Endometrial microvascular endothelial cells (primary cell): Measurements from ENCODE around the gene SLA2. TPM values are rescaled to one million over a fixed set of nuclear protein-coding genes. Genes with fewer than 3 reads are reported as not detected.

Experiments used
- in situ Hi-C: cut with HindIII; loops from 2 replicates; pipeline ENCODE4 v1.10.0; 2017; ENCODE audit warnings: low sequenced_read_pairs, low pct_unique_long_range_greater_than_20kb; ENCODE audit errors: inconsistent ontology term
- total RNA-seq: library from RNA; depleted of rRNA; stranded (reverse); fragments of >200 nt; gene quantifications from one replicate; pipeline ENCODE4 v1.2.3, GENCODE V29; 2015; ENCODE audit errors: inconsistent ontology term

The SLA2 gene
- total RNA-seq, 1 donor from 2014 or later: 0.28 TPM

DNA sequence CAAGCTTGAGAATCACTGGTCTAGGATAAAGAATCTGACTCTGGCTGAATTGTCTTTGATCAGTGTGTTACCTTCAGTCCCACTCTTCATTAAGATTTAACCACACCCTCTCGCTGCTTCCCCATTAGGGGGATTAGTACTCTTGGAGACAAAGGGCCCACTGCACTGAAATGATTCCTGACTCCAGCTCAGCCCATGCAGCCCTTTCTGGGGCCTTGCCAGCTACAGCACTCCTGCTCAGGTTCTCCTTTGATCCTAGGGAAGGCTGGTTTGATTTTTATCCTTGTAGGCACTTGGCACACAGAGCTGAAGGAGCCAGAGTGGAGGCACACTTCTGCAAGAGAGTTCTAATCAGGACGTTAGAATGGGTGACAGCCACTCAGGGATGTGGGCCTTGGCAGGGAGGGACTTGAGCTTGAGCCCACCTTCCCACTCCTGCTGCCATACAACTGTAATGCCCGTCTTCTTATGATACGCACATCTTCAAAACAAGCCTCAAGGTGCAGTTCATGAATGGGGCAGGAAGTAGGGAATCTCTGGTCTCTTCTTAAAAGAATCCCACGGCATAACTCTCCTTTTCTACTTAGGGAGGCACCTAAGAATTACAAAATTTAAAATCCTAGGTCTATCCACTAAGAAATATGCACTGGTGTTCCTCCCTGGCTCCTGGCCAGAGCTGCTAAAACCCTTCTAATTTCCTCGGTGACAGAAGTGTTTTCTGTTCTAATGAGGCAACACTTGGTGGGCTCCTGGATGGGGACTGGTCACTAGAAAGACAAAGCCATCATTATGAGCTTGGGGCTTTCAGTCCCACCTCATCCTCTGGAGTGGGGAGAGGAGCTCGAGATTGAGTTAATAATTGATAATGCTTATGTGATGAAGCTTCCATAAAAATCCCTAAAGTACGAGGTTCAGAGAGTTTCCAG lies 1.5 kb upstream of the SLA2 start:
- in situ Hi-C loops: loop anchor here (25.0 kb wide), 1 partner anchor 160 kb away; no protein-coding TSS in a partner anchor

DNA sequence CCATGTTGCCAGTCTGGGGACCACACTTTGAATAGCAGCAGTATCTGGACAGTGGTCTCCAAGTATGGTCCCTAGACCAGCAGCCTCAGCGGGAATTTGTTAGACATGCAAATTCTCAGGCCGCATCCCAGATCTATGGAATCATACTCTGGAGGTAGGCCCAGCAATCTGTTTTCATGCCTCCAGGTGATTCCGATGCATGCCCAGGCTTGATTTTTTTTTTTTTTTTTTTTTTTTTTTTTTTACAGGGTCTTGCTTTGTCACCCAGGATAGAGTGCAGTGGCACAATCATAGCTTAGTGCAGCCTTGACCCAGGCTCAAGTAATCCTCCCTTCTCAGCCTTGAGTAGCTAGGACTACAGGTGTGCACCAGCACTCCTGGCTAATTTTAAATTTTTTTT lies 682 bp upstream of the SLA2 start:
- in situ Hi-C loops: loop anchor here (25.0 kb wide), 1 partner anchor 159 kb away; no protein-coding TSS in a partner anchor

DNA sequence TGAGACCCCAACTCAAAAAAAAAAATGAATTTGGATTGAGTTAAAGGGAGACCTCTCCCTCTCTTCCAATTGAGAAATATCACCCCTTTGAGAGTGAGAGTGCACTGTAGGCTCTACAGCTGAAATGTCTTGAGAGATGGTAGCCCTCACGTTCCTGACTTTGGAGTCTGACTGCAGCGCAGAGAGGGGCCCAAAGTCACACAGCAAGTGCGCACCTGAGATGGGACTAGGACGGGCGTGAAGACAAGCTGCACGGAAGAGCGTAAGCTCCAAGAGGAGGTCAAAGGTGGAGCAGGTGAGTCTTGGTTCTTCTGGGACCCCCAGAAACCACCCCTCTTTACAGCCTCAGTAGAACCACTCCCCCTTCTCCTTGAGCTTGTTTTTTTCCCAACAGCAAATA lies 643 bp downstream of the SLA2 start:
- in situ Hi-C loops: loop anchor here (25.0 kb wide), 1 partner anchor 158 kb away; no protein-coding TSS in a partner anchor

DNA sequence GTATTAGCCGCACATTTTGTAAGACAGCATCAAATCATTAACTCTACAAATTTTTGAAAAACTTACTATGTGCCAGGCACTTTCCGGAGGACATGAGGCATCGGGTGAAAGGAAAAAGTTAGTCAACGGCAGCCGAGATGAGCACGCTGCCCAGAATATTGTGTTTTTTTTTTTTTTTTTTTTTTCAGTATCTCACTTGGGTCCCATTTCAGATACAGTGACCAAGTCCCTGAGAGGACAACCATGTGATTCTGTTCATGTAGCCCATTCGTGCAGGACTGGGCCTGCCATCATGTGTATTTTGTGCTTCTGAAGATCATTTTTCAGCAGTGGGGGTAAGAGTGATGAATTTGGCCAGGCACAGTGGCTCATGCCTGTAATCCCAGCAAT lies 1.3 kb downstream of the SLA2 start:
- in situ Hi-C loops: loop anchor here (25.0 kb wide), 1 partner anchor 157 kb away; no protein-coding TSS in a partner anchor

DNA sequence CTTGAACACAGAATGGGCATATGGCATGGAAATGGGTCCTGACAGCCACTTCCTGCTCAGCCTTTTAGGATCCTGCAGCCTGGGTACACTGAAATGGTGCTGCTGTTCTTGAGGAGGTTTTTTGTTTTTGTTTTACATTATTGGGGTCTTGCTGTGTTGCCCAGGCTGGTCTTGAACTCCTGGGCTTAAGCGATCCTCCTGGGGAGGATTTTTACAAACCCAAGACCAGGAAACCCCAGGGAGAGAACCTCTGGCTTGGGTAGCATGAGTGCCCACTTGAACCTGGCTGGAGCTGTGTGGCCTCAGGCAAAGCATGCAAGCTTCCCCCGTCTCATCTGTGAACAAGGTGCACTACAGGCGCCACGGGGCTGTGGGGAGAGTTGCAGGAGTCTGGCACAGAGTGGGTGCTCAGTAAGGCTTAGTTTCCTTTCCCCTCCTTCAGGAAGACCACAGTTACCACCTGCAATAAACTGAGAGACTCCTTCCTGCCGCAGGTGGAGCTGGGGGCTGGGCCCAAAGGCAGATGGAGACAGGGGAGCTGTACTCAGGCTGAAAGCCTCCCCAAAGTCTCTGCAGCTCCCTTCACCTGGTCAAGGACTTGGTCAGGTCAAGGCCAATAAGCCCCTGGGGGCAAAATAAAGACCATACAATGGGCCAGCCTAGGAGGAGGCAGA lies 1.8 kb downstream of the SLA2 start:
- in situ Hi-C loops: loop anchor here (25.0 kb wide), 1 partner anchor 157 kb away; no protein-coding TSS in a partner anchor

DNA sequence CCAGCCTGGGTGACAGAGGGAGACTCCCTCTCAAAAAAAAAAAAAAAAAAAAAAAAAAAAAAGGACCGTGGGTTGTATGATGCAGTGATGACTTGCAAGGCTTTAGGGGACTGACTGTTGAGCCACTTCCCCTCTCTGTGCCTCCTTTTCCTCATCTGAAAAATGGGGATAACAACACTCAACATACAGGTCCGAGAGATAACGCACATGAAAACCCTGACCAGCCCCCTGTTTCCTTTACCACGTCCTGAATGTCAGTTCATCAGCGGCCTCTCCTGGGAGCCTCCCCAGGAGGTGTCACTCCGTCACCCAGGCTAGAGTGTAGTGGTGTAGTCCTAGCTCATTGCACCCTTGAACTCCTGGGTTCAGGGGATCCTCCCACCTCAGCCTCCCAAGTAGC lies 3.9 kb downstream of the SLA2 start:
- in situ Hi-C loops: loop anchor here (25.0 kb wide), 1 partner anchor 155 kb away; no protein-coding TSS in a partner anchor

DNA sequence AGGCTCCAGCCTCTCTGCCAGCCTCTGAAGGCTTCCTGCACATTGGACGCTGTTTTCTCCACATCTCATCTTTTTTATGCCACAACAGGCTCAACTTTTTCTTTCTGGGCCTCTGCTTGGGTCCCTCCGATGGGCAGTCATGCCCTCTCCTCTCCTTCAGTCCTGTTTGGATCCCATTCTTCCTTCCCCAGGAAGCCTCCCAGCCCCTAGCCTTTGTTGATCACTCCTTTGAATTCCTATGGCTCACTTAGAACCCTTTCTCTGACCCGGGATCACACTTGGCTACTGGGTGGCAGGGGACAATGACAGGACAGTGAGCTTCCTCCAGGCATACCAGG lies 4.5 kb downstream of the SLA2 start:
- in situ Hi-C loops: loop anchor here (25.0 kb wide), 1 partner anchor 154 kb away; no protein-coding TSS in a partner anchor

DNA sequence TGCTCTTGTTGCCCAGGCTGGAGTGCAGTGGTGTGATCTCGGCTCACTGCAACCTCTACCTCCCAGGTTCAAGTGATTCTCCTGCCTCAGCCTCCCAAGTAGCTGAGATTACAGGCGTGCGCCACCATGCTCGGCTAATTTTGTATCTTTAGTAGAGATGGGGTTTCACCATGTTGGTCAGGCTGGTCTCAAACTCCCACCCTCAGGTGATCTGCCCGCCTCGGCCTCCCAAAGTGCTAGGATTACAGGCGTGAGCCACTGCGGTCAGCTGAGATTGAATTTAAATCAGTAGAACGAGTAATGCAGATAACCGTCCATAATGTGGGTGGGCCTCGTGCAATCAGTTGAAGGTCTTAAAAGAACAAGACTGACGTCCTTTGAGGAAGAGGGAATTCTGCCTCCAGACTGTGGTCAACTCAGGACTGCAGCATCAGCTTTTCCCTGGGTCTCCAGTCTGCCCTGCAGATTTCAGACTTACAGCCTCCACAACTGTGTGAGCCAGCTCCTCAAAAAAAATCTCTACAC lies 7.1 kb downstream of the SLA2 start:
- in situ Hi-C loops: loop anchor here (25.0 kb wide), 1 partner anchor 152 kb away; no protein-coding TSS in a partner anchor

DNA sequence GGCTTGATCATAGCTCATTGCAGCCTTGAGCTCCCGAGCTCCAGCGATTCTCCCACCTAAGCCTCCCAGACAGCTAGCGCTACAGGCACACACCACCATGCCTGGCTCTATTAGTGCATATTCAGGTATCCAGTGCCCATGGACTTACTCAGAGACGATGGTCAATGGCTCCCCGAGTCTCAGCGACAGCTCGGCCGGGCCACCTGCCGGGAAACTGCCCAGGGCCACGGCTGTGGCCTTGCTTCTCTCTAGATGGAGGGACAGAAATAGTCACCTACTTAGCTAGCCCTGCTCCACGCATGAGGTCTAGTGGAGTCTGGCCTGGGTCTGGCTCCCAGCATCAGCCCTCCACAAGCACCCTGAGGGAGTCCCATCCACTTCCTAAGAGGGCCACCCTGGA lies 11.7 kb downstream of the SLA2 start:
- in situ Hi-C loops: loop anchor here (25.0 kb wide), 1 partner anchor 147 kb away; no protein-coding TSS in a partner anchor

DNA sequence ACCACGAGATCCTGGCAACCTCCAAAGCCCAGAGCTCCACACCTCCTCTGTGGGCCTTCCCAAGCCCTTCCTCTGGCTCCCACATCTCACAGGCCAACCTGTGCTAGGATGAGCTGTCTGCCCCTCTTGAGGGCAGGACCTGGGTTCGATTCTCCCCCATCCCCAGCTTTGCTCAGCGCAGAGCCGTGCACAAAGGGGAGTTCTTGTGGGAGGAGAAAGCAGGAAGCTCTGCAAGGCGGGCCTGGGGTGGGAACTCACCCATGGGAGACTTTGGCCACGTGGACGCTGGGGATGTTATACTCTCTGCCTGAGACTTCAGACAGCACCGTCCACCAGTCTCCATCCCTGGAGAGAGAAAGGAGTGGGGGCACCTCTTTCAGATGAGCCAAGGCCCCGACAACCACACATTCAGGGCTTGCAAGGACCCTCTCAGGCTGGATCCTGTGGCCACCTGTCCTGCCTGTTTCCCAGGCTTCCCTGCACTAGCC lies 12.7 kb downstream of the SLA2 start:
- in situ Hi-C loops: loop anchor here (25.0 kb wide), 1 partner anchor 146 kb away; no protein-coding TSS in a partner anchor

DNA sequence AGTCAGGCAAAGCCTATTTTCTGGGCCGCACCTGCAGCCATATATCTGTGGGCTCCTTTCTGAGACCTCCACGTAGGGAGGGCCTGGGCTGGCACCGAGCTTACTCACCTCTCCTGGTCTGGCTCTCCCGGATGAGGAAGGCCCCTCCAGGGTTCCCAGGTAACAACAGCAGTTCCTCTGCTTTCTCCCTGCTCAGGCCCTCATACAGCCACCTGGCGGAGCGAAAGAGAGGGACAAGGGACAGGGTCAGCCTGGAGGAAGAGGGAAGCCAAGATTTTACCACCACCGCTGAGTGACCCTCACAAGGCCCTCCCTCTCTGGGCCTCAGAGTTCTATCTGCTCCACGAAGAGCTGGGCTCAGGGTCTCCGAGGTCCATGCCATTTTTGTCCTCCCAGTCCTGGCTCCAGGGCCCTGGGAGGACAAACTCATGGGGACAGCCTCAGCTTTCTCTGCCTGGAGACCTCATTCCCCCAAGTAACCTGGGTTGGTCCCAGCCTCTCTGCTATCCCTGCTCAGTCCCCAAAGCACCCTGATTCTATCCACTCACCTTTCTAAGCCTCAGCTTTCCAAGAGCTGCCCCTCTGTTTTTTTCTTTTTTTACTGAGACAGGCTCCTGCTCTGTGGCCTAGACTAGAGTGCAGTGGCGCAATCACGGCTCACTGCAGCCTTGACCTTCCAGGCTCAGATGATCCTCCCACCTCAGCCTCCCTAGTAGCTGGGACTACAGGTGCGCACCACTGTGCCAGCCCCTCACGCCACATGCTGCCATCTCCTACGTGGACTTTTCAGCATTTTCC lies 13.3 kb downstream of the SLA2 start:
- in situ Hi-C loops: loop anchor here (25.0 kb wide), 1 partner anchor 145 kb away; no protein-coding TSS in a partner anchor

DNA sequence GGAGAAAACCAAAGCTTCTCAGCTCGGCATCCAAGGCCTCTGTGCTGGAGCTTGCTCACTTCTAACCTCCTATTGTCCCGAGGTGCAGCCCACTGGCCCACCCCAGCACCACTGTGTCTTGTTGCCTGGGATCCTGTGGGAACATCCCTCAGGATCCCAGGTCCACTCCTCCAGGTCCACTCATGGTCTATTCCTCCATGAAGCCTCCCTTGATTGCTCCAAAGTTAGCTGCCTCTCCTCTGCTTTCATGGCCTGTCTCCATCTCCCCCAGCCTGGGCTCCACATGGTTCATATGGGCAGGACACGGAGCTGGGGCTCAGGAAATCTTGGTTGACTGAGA lies 13.9 kb downstream of the SLA2 start:
- in situ Hi-C loops: loop anchor here (25.0 kb wide), 1 partner anchor 145 kb away; no protein-coding TSS in a partner anchor

DNA sequence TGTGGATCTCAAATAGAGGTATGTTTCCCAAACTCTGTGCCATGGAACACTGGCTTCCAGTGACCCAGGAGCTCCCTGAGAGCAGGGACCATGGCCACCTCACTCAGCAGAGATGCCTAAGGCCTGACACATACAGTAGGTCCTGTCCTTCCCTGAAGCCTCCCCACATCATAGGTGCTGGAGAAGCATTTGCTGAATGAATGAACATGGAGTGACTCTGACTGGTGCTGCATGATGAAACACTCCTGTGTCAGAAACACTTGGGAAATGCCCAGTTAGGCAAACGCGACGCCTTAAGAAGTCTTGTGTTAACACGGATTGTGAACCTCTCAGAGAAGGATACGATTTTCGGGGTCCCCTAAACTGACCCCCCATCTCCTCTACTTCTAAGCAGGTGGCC lies 14.3 kb downstream of the SLA2 start:
- in situ Hi-C loops: loop anchor here (25.0 kb wide), 1 partner anchor 144 kb away; no protein-coding TSS in a partner anchor

DNA sequence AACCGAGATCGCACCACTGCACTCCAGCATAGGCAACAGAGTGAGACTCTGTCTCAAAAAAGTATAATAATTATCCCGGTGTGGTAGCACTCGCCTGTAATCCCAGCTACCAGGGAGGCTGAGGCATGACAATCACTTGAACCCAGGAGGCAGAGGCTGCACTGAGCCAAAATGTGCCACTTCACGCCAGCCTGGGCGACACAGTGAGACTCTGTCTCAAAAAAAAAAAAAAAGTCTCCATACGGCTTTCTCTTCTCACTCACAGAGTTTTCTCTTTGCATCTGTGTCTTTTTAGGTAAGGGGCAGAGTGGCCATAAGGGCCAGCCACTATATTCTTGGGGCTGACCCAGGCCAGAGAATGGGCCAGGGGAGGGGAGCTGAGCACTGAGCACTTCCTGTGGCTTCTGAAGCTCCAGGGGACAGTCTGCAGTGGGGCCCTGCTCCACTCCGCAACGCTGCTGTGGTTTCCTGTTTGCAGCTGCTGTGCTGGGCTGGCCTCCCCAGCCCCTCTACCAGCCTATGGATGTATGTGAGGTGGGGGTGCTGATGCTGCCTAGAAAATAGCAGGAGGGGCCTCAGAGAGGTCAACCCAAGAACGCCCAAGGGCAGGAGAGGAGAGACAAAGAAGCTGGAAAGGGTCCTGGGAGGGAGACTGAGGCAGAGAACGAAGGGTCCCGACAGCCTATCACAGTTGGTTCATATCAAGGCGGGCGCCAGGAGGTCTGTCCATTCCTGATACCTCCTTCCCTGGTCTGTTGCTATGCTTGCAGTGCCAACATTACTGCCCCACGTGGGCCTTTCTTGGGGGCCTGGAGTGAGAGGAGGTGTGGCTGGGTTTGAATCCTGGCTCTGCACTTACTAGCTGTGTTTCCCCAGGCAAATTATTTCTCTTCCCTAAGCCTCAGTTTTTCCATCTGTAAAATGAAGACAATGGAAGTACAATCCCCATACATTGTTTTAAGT lies 16.0 kb downstream of the SLA2 start:
- in situ Hi-C loops: loop anchor here (25.0 kb wide), 1 partner anchor 143 kb away; no protein-coding TSS in a partner anchor

DNA sequence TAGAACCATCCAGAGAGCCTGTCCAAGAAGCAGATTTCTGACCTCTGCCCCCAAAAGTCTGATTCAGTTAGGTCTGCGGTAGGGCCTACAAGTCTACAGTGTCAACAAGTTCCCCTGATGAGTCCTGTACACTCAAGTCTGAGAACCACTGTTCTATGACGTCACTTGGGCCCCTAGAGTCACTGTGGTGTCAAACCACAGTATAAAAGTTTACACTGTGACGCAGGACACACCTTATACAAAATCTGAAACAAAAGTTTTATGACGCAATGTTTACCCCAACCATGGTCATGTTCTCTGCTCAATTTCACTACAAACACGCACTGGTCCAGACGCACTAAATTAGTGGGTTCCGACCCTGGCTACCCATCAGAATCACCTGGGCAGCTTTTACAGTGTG lies 17.9 kb downstream of the SLA2 start:
- in situ Hi-C loops: loop anchor here (25.0 kb wide), 1 partner anchor 141 kb away; no protein-coding TSS in a partner anchor

DNA sequence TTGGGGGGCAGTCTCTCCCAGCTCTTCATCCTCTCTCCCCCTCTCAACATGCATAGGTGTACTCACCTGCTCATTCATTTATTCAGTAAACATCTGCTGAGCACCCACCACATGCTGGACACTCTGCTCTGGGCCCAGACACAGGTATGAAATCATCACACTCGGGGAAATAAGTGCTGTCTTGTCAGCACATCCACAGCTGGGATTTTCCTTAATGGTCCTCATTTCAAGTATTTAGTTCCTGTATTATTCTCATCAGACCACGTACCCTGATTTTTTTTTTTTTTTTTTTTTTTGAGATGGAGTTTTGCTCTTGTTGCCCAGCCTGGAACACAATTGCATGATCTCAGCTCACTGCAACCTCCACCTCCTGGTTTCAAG lies 21.1 kb downstream of the SLA2 start:
- in situ Hi-C loops: loop anchor here (25.0 kb wide), 1 partner anchor 138 kb away; no protein-coding TSS in a partner anchor
